Activated B cell treated with CpG ODN at 0.5 μM for 24 hours (primary cell): ENCODE data around the gene VASP. TPM values are rescaled to one million over a fixed set of nuclear protein-coding genes. Genes with fewer than 3 reads are reported as not detected.
A peak's percentile ranks its signal among the peaks of the same experiment; 100 is the strongest.

ENCODE experiments used
- ATAC-seq: fragments of 200-7000 bp; cut with Tn5 transposase; one replicate; pipeline ENCODE4 v1.10.0; 2021; ENCODE audit warnings: low read depth, mild to moderate bottlenecking, moderate library complexity
- CTCF ChIA-PET: fragments of 350-600 bp; sonication (Branson Sonifier 250); formaldehyde crosslinking; loops from one replicate; lab custom pipeline; 2021; ENCODE audit warnings: antibody characterized with exemption; lab: Charles Lee
- POLR2A ChIA-PET: fragments of 350-600 bp; sonication (Branson Sonifier 250); formaldehyde crosslinking; loops from one replicate; lab custom pipeline; 2021; ENCODE audit warnings: antibody characterized with exemption; lab: Charles Lee
- DNase-seq: peaks from one replicate; pipeline ENCODE4 v3.0.0; 2022
- H3K27ac Mint-ChIP-seq: one replicate; pipeline ENCODE4 v1.8.0; 2020; ENCODE audit warnings: mixed read lengths
- H3K27me3 Mint-ChIP-seq: one replicate; pipeline ENCODE4 v1.8.0; 2021; ENCODE audit warnings: mixed read lengths
- H3K36me3 Mint-ChIP-seq: one replicate; pipeline ENCODE4 v1.8.0; 2021; ENCODE audit warnings: low read depth, mixed read lengths
- H3K4me1 Mint-ChIP-seq: one replicate; pipeline ENCODE4 v1.8.0; 2021; ENCODE audit warnings: mixed read lengths
- H3K4me3 Mint-ChIP-seq: one replicate; pipeline ENCODE4 v1.8.0; 2020; ENCODE audit warnings: mild to moderate bottlenecking, mixed read lengths
- H3K9me3 Mint-ChIP-seq: one replicate; pipeline ENCODE4 v1.8.0; 2020; ENCODE audit warnings: mixed read lengths
- intact Hi-C: fragments of 100-400 bp; cut with micrococcal nuclease; formaldehyde crosslinking; loops from one replicate; pipeline ENCODE4 v1.15.1; 2024
- total RNA-seq: library from RNA; stranded (reverse); gene quantifications from 2 replicates; pipeline ENCODE4 v1.2.3, GENCODE V29; 2022
- TF ChIP-seq, protein P1 (sequence below): fragments of 200-600 bp; IDR thresholded peaks from one replicate; pipeline ENCODE4 v1.8.0; 2022; ENCODE audit warnings: antibody characterized with exemption, mild to moderate bottlenecking

Gene VASP
- total RNA-seq, 1 donor from 2014 or later = 300 TPM

DNA sequence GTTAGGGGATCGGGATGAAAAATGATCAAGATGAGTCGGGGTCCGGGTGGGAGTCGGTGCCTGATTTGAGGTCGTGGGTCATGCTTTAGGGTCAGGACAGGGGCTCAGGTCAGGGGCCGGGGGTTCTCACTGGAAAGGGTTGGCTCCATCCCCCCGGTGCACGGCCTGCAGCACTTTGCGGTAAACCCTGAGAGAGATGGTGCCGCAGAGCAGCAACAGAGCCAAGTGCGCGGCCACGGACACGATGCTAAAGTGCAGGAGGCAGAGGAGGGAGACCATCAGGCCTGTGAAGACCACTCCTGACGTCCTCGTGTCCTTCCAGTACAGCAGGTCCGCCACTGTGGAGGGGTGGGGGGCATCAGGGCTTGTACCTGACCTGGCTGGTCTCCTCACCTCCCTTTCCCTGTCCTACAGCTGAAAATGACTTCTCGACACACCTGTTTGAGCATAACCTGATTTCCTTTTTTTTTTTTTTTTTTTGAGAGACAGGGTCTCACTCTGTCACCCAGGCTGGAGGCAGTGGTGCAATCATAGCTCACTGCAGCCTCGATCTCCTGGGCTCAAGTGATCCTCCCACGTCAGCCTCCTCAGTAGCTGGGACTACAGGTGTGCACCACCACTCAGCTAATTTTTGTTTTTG lies 17.9 kb upstream of the VASP start:
- no peak for ATAC-seq
- TF ChIP-seq, protein P1, sequence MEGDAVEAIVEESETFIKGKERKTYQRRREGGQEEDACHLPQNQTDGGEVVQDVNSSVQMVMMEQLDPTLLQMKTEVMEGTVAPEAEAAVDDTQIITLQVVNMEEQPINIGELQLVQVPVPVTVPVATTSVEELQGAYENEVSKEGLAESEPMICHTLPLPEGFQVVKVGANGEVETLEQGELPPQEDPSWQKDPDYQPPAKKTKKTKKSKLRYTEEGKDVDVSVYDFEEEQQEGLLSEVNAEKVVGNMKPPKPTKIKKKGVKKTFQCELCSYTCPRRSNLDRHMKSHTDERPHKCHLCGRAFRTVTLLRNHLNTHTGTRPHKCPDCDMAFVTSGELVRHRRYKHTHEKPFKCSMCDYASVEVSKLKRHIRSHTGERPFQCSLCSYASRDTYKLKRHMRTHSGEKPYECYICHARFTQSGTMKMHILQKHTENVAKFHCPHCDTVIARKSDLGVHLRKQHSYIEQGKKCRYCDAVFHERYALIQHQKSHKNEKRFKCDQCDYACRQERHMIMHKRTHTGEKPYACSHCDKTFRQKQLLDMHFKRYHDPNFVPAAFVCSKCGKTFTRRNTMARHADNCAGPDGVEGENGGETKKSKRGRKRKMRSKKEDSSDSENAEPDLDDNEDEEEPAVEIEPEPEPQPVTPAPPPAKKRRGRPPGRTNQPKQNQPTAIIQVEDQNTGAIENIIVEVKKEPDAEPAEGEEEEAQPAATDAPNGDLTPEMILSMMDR = no peak
- POLR2A ChIA-PET = no interaction called here
- H3K4me3 Mint-ChIP-seq = no peak overlapping the region
- intact Hi-C loops = no loop called here
- peaks cover 10% of the 10 kb centered on the region for H3K27me3 Mint-ChIP-seq
- CTCF ChIA-PET = interaction anchor here (0.9 to 1.4 kb wide), 2 partner anchors 11 to 50 kb away, joined by 3 to 6 read pairs; no protein-coding TSS in a partner anchor
- no peak overlapping the region for H3K27ac Mint-ChIP-seq
- no peaks in the 10 kb centered on the region for H3K36me3 Mint-ChIP-seq
- peaks cover 17% of the 10 kb centered on the region for H3K4me1 Mint-ChIP-seq
- no peaks in the 10 kb centered on the region for H3K9me3 Mint-ChIP-seq
- no peak for DNase-seq

DNA sequence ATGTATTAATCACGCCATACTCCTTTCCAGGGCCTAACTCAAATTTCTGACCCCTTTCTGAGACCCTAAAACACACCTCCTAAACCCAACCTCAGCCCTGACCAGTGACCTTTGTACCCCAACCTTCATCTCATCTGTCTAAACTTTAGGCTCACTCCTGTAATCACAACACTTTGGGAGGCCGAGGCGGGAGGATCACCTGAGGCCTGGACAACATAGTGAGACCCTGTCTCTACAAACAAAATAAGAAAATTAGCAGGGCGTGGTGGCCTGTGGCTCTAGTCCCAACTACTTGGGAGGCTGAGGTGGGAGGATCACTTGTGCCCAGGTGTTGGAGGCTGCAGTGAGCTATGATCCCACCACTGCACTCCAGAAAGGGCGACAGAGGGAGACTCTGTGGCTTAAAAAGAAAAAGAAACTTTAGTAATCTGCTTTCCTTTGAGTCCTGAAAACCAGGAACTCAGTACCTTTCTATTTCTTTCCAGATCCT lies 15.1 kb upstream of the VASP start:
- ChIA-PET CTCF (no interaction called here), POLR2A (no interaction called here)
- TF ChIP-seq, protein P1 = no peak
- no peak for DNase-seq
- H3K9me3 Mint-ChIP-seq = no peaks in the 10 kb centered on the region
- intact Hi-C loops = loop anchor here (2.0 kb wide), 1 partner anchor 15 kb away; the partner anchor contains the start of gene VASP
- H3K4me1 Mint-ChIP-seq = peaks cover 21% of the 10 kb centered on the region
- H3K36me3 Mint-ChIP-seq = no peaks in the 10 kb centered on the region
- no peak overlapping the region for H3K27ac Mint-ChIP-seq
- no peak for ATAC-seq
- no peak overlapping the region for H3K4me3 Mint-ChIP-seq
- H3K27me3 Mint-ChIP-seq = peaks cover 15% of the 10 kb centered on the region

DNA sequence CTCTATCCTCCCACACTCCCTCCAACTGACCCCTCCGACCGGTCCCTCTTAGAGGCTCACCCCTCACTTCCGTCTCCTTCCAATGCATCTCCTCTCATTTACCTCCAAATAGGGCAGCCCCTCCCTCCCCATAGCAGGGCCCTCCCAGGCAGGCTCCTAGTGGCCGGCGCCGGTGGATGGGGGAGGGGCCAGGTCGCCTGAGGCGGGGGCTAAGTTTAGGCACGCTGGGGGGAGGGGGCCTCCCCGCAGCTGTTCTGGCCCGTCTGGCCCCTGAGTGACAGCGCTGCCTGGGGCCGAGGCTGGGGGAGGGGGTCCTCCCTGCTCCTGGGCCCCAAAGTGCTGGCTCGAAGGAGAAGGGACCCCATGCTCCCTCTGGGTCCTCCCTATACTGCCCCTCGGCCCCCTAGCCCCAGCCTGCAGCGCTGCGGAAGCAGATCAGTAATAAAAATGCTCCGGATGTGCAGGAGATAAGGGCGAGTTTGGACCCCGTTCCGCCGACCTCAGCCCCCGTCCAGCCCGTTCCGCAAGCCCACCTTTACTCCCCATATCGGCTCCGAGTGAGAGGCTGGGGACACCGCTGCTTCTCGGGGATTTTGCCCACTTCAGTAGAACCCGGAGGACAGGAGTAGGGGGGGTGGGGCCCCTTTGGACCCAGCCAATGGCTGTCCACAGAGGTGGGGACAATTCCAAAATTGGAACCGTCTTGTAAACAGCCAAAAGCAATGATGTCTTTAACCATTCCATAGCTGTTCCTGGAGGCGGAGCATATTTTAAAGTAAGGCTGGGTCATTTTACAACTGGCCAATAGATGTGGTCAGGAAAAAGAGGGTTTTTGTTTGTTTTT lies 14.4 kb upstream of the VASP start:
- peaks cover 15% of the 10 kb centered on the region for H3K27me3 Mint-ChIP-seq
- no peak overlapping the region for H3K27ac Mint-ChIP-seq
- ATAC-seq (no peak), DNase-seq (no peak)
- CTCF ChIA-PET = interaction anchor here (1.0 kb wide), 1 partner anchor 66 kb away, joined by 3 read pairs; no protein-coding TSS in a partner anchor
- H3K9me3 Mint-ChIP-seq = no peaks in the 10 kb centered on the region
- peak overlapping the region; percentile 19 for H3K4me3 Mint-ChIP-seq
- TF ChIP-seq, protein P1 = no peak
- intact Hi-C loops = loop anchor here (1.0 to 2.0 kb wide), 3 partner anchors 14 to 150 kb away; partner anchors contain the start of gene VASP
- no peaks in the 10 kb centered on the region for H3K36me3 Mint-ChIP-seq
- H3K4me1 Mint-ChIP-seq = peaks cover 27% of the 10 kb centered on the region
- POLR2A ChIA-PET = no interaction called here

DNA sequence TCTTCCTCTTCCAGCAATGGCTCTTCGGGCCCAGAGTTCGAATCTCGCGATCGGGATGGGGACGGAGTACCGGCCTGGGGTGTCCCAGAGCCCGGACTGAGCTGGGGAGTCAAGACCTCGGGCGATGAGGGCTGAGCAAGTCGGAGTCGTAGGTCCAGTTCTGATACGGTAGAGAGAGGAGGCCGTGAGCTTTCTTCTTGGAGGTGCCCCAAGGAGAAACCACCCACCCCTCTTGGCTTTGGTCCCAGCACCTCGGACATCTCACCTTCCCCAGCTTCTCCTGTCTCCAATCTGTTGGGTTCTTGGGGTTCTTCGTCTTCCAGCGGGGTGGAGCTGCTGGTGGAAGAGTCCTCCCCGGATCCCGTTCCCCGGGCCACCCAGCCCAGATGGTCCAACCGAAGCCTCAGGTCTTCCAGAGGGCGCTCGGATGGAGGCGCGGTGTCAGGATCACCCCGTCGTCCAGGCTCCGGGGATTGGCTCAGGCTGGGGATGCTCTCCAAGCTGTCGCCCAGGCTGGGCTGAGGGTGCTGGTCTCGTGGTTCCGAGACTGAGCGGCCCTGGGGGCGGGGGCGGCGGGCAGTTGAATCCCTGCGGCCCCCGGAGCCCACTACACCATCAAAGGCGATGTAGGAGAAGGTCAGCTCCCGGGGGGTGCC lies 12.9 kb upstream of the VASP start:
- CTCF ChIA-PET = interaction anchor here (1.0 to 3.8 kb wide), 5 partner anchors 9 to 148 kb away, joined by 3 to 19 read pairs (median 8); no protein-coding TSS in a partner anchor
- TF ChIP-seq, protein P1 = no peak
- Mint-ChIP-seq H3K27me3 (peaks cover 12% of the 10 kb centered on the region), H3K4me1 (peaks cover 37% of the 10 kb centered on the region), H3K27ac (no peak overlapping the region), H3K4me3 (no peak overlapping the region), H3K36me3 (no peaks in the 10 kb centered on the region), H3K9me3 (no peaks in the 10 kb centered on the region)
- POLR2A ChIA-PET = interaction anchor here (0.9 to 1.5 kb wide), 2 partner anchors 13 to 148 kb away, joined by 3 read pairs; partner anchors contain the start of gene VASP
- no peak for DNase-seq
- ATAC-seq = no peak
- intact Hi-C loops = no loop called here
